Retinal pigment epithelial cell (primary cell): ENCODE data around the gene RFX2.

Experiments
- DNase-seq: peaks from one replicate; pipeline ENCODE4 v3.0.0-alpha.2; 2010; ENCODE audit warnings: low read depth
- H3K4me3 ChIP-seq: 2 replicates; pipeline ENCODE4 v1.5.1; 2011; ENCODE audit warnings: mild to moderate bottlenecking, low read length, control low read depth, moderate library complexity
- TF ChIP-seq, protein P1 (sequence below): conservative IDR thresholded peaks from 2 replicates; pipeline ENCODE4 v1.5.1; 2011; ENCODE audit warnings: low read depth, low read length, control low read depth, inconsistent platforms

Gene RFX2

DNA sequence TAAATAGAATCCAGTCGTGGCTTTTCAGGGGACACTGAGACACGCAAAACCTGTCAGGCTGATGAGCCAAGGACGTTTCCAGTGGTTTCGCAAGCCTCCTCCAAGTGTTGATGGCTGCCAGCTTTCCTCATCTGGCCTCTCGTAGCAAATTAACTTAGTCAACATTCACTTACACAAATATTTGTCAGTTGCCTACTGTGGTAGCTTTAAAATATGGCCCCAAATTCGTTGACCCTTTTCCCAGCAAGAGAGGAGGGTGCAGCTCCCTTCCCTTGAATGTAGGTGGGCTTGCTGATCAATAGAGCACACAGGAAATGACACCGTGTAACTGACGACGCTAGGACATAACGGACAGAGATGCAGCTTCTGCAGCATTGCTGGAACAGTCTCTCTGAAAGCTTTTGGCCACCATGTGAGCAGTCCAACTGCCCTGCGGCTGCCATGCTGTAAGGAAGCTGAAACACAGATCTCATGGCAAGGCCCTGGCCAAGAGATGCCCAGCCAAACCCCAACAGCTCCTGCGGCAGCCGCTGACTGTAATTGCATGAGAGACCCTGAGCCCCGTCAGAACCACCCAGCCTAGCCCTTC lies 126.8 kb downstream of the RFX2 start:
- no peak overlapping the region for H3K4me3 ChIP-seq
- TF ChIP-seq, protein P1, sequence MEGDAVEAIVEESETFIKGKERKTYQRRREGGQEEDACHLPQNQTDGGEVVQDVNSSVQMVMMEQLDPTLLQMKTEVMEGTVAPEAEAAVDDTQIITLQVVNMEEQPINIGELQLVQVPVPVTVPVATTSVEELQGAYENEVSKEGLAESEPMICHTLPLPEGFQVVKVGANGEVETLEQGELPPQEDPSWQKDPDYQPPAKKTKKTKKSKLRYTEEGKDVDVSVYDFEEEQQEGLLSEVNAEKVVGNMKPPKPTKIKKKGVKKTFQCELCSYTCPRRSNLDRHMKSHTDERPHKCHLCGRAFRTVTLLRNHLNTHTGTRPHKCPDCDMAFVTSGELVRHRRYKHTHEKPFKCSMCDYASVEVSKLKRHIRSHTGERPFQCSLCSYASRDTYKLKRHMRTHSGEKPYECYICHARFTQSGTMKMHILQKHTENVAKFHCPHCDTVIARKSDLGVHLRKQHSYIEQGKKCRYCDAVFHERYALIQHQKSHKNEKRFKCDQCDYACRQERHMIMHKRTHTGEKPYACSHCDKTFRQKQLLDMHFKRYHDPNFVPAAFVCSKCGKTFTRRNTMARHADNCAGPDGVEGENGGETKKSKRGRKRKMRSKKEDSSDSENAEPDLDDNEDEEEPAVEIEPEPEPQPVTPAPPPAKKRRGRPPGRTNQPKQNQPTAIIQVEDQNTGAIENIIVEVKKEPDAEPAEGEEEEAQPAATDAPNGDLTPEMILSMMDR = no peak
- no peak for DNase-seq

GRCh38 chr19:5978606-5979552 lies 131.4 kb downstream of the RFX2 start:
- TF ChIP-seq, protein P1 = no peak
- DNase-seq = no peak
- peak overlapping the region; percentile 62 for H3K4me3 ChIP-seq

GRCh38 chr19:5977785-5978605 lies 132.3 kb downstream of the RFX2 start, which contains the start of gene RANBP3:
Gene RANBP3, minus strand, starts transcription at chr19:5978140. Its CDS starts 58 bp downstream, at chr19:5978082.
- H3K4me3 ChIP-seq = peak within 1 kb of the TSS; percentile 83
- TF ChIP-seq, protein P1 = no peak
- peak; percentile 96 for DNase-seq

DNA sequence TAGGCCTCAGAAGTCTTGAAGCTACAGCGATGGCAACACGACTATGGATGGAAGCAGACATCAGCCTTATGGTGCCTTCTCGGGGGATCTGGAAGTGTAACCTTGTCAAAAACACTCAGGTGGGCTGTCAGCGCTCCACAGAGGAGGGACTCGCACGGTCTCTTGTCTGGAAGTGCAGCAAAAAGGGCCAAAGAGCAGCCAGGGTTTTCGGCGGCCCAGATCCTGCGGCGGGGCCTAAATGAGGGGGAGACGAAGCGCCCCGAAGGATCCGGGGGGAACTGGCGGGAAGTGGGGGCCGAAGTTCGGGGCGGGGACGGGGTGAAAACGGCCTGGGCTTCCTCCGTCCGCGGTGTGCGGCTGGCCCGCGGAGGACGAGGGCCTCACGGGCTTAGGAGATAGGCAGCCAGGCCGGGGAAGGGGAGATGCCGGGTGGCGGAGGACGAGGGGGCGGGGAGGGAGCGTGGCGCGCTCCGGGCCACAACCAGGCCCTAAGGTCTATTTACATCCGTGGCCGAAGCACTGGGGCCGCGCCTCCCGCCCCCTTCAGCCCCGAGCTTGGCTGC lies 133.0 kb downstream of the RFX2 start:
- DNase-seq = no peak
- TF ChIP-seq, protein P1 = no peak
- H3K4me3 ChIP-seq = peak overlapping the region; percentile 83

GRCh38 chr19:5976768-5977167 lies 133.5 kb downstream of the RFX2 start:
- no peak for DNase-seq
- TF ChIP-seq, protein P1 = no peak
- H3K4me3 ChIP-seq = peak overlapping the region; percentile 83

GRCh38 chr19:5975388-5975728 lies 134.9 kb downstream of the RFX2 start:
- TF ChIP-seq, protein P1 = no peak
- no peak for DNase-seq
- no peak overlapping the region for H3K4me3 ChIP-seq
